NCI-H1417 treated with DMSO at 0.1 percent for 48 hours (cell line): ENCODE data around the gene LHX6.

Experiments
- DNase-seq: peaks from one replicate; lab custom pipeline; 2025; lab: John Stamatoyannopoulos, UW

The LHX6 gene

DNA sequence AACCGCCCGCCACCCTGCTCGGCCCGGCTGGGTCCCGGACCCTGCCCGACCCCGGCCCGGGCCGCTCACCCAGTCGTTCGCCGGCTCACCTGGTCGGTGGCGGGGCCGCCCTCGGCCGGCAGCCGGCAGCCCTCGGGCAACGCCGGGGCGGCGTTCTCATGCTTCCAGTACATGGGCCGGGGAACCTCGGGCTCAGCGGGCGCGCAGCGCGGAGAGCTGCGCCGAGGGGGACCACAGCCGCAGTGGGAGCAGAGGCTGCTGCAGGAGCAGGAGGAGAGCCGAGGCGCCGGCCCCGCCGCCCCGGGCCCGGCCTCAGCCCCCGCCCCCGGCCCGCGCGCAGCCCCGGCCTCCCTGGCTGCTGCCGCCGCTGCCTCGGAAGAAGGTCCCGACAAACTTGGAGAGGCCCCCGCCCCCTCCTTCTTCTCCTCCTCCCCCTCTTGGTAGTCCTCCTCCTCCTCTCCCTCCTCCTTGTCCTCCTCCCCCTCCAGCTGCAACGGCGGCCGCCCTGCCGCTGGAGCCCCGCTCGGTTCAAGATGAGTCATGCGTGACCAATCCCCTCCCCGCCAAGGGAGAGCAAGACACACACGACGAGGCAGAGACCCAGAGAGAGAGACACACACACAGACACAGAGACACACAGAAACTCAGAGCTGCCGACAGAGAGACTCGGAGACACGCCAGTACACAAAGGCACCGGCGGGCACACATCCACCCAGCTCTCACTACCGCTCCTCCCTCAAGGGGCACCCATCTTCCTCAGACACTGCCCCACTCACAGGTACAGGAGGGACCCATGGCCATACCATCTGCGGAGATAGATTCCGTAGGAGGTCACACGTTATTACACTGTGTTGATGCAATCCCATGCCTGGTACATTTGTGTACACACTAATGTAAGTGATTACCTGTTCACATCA, at the start of gene LHX6:
LHX6 (minus strand) TSS at position 390 of the 917 bp plus-strand sequence; CDS start at position 173, 217 bp downstream.
- DNase-seq: no peak

DNA sequence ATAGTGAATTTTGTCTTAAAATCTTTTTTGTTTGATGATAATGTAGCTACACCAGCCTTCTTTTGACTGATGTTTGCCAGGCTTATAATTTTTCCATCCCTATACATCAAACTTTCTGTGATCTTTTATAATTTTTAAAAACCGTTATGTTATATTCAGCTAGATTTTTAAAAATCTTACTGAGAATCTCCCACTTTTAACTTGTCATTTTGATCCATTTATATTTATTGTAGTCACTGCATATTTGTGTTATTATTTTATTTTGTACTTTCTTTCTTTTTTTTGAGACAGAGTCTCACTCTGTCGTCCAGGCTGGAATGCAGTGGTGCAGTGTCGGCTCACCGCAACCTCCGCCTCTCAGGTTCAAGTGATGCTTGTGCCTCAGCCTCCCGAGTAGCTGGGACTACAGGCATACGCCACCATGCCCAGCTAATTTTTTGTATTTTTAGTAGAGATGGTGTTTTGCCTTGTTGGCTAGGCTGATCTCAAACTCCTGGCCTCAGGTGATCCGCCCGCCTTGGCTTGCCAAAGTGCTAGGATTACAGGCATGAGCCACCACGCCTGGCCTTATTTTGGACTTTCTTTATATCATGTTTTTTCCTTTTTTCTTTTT, 48.6 kb upstream of the LHX6 start:
- DNase-seq: no peak

DNA sequence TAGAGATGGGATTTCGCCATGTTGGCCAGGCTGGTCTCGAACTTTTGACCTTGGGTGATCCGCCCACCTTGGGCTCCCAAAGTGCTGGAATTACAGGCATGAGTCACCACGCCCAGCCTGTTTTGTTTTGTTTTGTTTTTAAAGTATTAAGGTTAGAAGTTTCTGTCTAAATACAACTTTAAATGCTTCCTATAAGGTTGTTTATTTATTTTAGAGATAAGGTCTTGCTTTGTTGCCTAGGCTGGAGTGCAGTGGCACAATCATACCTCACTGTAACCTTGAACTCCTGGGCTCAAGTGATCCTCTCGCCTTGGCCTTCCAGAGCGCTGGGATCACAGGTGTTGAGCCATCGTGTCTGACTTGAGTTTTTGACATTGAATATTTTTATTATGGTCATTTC, 47.3 kb upstream of the LHX6 start:
- DNase-seq: no peak

DNA sequence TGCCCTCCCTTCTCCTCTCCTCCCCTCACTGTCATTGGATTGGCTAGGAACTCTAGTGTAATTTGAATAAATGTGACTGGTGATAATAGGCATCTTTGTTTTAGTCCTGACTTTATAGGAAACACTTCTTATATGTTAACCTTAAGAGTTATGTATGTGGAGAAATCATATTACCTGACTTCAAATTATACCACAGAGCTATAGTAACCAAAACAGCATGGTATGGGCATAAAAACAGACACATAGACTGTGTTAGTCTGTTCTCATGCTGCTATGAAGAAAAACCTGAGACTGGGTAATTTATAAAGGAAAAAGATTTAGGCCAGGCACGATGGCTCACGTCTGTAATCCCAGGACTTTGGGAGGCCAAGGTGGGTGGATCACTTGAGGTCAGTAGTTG, 45.3 kb upstream of the LHX6 start:
- DNase-seq: no peak

DNA sequence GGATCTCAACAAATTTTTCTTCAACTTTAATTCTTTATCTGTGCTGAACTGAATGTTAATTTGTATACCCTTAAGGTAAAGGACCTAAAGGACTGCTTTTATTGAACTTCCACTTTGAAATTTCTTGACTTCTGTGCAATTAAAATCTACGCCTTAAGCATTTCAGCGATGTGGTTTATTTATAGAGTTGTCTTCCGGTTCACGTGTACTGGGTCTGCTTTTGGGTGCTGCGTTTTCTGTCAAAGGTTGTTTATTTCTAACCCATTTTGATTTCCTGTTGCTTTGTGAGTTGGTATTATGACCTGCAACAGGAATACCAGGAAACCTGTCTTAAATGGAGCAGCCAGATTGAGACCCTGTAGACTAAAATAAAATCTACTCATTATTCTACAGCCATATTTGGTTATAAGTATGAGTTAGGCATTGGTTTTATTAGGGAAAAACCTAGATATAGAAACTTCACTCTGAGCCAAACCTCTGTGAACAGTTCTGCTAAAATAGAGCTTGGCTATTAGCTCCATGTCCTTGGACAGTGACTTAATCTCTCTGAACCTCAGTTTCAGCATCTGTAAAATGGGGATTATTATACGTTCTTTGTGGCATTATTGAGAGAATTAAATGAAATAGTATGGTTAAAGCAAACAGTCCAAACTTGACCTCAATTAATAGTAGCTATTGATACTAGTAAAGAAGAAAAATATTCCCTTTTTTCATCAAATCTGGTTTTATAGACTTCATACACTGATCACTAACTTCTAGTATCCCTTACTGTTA, 39.5 kb upstream of the LHX6 start:
- DNase-seq: no peak

DNA sequence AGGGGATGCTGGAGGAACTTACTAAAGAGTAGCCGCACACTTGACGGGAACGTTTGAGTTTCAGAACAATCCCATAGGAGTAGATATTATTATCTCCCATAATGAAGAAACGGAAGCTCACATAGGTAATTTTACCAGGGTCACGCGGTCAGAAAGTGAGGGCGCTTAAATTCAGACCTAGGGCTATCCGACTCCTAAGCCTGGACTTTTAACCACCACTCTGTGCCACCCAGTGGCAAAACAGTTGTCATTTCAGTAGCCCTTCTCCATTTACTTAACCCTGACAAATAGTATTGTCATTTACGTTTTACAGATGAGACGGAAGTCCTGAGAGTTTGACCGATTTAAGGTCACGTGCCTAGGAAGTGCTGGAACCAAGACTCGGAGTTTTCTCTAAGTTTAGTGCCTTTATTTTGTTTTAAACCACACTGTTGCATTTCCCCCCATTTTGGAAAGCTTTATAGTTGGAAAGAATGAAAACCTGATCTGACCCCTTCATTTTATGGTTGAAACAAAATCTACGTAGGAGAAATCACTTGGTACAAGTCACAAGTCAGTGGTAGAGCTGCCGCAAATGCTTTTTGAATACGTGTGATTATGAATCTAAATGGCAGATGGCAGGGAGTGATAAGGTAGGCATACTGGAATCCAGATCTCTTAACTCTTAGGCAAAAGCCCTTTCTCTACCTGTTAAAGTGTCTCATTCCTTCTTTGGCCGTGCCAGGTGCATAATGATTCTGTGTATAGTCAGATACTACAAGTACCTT, 36.6 kb upstream of the LHX6 start:
- DNase-seq: no peak

DNA sequence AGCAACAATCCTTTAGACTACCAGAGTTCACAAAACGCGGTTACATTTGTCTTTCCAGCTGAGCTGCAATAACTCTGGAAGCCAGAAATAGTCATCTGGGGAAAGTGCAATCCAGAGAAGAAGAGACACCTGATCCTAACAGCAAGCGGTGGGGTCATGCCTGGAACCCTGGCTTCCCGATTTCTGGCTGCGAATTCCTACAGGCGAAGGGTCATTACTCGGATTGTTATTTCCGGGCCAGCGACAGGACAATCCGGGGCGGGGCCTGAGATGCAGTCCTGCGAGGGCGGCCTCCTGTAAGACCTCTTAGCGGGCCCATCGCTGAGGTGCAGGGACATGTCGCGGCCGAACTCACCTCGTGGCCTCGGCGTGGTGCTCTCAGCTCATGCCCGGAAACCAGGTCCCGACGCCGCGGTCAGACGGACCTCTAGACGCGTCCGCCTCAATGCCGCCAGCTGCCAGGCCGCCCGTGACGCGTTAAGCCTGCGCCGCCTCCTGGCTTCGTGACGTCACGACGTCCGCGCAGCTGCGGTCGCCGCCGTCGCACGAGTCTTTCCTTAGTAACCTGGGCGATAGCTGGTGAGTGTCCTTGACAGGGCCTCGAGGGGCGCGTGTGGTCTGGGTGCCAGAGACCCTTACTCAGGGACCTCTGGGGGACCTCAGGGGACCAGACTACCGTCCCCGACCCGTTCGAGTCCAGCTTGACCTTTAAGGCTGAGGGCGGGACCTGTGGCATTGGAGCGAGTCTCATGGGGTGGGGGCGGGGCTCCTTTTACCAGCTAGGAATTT, 35.8 kb upstream of the LHX6 start, which contains the start of the genes MRRF and RBM18:
MRRF (plus strand) TSS at position 523 of the 789 bp plus-strand sequence. CDS start 6,010 bp downstream, outside the sequence.
RBM18 (minus strand) TSS at position 481 of the 789 bp plus-strand sequence. CDS start 3,348 bp downstream, outside the sequence.
- DNase-seq: peak; percentile 52

DNA sequence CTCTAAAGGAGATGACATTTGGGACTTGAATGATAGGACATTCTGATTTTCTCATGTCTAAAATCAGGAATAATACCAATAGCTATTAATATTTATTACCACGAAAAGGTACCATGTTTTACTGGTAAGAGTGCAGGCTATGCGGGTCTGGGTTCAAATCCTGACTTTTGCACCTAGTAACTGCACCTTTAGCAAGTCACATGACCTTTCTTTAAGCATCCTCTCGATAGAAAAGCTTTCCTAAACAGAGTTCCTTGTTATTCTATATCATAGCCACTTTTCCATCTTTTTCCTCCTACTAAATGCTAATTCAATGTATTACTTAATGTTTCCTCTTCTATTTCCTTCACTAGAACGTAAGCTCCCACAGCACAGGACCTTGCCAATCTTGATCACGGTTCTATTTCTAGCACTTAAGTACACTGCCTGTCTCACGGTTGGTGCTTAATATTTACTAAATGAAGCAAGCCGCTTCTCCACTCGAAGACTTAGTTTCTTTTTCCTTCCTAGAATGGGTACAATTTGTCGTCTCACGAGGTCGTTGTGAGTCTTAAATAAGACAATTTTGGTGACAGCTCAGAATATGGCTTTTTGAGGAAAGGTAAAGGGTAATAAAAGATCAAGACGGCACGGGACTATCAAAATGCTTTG, 35.1 kb upstream of the LHX6 start:
- no peak for DNase-seq

DNA sequence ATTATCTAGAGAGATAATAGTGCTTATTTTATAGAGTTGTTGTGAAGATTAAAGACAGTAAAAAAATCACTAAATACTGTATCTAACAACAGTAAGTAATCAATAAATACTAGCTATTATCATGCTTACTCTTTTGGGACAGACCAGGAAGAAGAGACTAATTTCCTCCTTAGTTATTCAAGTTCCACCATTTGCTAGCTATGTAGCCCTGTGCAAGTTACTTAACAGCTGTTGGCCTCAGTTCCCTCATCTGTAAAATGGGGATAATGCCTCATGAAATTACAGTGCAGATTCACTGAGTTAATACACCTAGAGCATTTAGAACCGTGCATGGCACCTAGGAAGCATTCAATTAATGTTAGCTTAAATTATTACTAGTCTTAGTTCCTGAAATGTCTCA, 33.3 kb upstream of the LHX6 start:
- no peak for DNase-seq

DNA sequence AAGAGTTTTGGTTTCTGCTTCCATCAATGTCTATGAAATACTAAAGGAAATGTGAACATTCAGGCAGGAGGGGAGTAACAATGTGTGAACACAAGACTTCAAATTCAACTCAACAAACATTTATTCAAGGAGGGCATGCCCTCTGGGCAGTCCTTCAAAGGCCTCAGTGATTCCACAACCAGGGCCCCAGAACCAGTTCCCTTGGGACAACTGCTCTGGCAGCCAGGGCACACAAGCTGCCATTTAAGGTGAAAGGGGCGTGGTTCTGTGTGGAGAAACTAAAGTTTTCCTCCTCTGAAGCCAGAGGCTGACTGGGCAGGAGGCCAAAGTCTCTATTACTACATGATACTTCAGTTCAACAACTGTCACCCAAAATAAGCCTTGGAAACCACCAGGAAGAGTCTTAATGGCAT, 32.7 kb upstream of the LHX6 start:
- no peak for DNase-seq

DNA sequence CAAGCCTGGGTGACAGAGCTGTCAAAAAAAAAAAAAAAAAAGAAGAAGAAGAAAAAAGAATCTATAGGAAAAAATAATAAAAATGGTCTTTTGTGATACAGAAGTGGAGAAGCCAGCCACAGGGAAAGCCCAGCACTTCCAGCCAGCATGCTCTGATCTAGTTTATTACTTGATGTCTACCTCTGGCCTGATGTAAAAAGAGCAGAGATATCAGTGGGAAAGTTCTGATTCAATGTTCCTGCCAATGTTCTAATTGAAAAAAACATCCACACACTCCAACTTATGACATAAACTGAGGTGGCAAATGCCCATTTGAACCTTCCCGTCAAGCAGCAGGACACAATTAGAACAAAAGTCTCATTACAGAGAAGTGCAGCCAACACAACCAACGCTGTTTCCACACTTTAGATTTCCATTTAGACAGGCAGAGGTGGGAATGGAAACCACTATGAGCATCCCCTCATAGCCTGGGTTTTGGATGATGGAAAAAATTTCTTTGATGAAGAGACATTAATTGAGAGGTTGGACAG, 30.2 kb upstream of the LHX6 start:
- DNase-seq: no peak

DNA sequence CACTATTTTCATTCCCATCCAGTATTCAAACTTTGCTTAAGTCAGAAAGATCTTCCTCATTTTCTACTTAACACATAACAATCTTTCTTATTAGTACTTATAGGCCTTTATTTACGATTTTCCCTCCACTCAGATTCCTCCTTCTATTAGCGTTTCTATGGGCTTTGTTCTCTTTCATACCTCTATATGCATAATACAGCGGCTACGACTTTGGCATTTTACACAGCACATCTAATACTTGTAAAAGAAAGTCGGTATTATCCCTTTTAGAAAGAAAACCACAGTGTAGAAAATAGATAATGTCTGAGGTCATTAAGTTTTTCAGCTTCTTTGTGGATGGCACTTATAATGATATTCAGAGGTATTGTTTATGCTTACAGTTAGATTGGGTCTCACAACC, 27.4 kb upstream of the LHX6 start:
- no peak for DNase-seq

DNA sequence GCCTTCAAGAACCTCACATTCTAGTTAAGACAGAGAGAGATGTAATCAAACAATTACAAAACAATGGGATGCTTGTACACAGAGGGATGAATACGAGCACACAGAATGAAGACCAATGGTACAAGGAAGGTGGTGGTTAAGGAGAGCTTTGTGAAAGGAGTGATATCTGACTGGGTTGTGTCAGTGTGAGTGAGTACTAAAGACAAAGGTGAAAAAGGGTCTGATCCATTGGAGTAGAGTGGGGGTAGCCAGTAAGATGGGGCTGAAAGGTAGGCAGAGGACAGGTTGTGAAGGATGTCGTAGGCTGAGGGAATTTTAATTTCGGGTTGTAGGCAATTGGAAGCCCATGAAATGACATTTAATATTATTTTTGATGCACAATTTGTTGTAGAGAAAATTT, 26.0 kb upstream of the LHX6 start:
- DNase-seq: no peak

DNA sequence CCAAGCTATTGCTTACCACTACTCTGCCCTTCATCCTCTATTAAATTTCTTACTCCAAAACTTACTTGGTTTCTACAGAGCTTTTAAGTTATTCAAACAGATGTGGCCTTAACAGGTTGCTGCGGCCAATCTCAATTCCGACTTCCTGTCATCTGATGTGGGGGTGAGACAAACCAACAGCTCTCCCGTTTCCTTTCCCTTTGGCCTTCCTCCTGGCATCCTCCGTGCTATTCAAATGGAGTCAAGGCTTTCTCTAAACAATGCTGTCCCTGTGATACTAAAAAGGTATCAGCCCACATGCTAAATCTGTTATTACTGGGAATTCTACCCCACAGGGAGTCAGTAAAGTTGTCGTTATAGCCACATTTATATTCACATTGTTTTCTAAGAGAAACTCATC, 24.0 kb upstream of the LHX6 start:
- no peak for DNase-seq

DNA sequence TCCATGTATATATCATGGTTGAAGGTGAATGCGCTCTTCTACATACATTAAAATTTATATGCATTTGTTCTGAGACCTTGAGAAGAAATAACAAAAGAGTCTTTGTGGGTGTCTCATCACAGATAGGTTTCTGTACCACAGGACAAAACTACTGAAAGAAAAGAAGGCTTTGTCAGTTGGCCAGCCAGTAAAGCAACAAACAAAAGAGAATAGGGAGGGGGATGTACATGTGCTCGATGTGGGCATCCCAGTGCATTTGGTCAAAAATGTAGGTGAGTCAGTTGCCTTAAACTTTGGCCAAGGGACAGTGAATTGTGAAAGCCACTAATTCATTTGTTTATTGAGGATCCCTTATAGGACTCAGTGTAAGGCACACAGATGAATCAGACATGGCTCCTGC, 22.6 kb upstream of the LHX6 start:
- DNase-seq: no peak

DNA sequence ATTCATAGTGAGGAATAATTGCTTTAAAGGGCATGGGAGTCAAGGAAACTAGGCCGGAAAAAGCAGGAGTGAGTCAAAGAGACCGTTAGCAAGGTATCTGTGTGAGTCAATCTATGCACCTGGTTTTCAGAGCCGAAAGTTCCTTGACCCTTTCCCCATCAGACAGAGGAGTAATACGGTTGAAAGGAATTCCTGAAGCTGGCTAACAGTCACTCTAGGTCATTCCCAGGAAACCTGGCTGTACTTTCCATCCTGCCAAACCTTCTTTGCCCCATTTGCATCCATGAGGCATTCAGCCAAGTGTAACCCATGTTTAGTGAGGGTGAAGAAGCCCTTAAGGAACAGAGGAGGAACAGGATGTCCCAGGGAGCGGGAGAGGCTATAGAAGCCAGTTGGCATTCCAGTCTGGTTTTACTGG, 19.7 kb upstream of the LHX6 start:
- DNase-seq: no peak

DNA sequence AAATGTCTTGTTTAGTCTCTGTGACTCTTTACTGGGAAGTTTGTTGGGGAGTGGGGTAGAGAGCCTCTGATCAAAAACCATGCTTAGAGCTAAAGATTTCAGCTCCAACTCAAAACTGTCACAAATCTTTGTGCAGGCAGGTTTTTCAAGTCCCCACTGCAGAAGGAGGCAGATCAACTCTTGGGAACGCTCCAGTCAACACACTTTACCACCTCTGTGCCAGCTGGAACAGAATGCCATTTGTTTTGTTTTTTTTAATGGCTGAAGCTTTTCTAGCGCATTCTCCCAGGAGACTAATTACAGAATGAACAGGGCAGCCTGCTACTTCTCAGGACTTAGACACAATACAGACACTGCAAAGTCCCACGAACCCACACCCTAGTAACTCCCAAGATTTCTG, 17.9 kb upstream of the LHX6 start:
- DNase-seq: no peak

DNA sequence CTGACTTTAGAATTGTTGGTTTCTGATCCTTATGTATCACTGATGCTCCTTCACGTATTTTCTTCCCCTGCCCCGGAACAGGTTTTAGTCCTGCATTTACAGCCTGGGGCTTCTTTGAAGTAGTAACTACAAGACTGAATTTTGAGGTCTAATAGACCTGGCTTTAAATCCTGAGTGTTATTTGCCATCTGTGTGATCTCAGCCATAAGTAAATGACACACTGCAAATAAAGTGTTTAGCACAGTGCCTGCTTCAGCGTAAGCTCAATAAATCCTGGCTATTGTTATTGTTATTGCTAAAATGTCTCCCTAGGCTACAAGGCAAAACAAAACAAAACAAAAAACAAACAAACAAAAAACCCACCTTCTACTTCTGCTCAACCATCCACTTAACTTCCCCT, 15.6 kb upstream of the LHX6 start:
- DNase-seq: no peak

DNA sequence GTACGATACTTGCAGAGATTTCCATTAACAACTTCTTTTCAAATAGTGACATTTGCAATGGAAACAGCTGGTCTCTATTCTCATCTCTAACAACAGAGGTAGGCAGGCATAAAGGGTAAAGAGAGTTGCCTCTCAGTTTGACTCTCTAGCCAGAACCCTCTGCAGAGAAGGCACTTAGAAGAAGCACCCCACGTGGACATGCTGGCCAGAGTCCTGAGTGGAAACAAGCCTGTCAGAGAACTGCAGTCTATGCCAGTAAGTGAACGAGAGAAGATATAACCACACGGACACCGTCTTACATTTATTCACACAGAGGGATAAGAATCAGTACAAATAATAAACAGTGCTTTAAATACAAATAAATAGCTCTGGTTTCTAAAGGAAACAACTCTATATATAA, 11.0 kb upstream of the LHX6 start:
- no peak for DNase-seq

DNA sequence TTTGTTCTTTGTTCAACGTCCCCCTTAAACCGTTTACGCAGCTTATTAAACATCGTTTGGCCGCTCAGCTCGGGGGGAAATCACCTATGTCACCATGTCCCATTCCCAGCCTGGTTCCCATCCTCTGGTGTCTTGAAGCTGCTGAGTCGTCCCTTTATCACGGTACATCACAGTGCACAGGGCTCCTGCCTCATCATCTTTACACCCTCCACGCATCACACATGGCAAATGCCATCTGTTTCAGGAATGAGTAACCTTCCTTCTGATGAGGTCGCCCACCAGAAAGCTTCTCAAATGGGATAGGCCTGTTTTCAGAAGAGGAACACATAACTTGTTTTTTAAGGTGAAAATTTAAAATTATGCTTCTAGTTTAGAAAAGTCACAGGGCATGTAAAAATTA, 7.9 kb upstream of the LHX6 start:
- no peak for DNase-seq
